Neuron (in vitro differentiated cells): ENCODE data around the gene ESAM.

Source experiments
- H2AFZ ChIP-seq: one replicate; pipeline ENCODE4 v1.6.1; 2013; ENCODE audit warnings: low read depth, mild to moderate bottlenecking, inconsistent platforms, low read length, moderate library complexity
- H3K27me3 ChIP-seq: one replicate; pipeline ENCODE4 v1.6.1; 2013; ENCODE audit warnings: low read length; ENCODE audit not compliant: insufficient read depth
- H3K36me3 ChIP-seq: one replicate; pipeline ENCODE4 v1.6.1; 2013; ENCODE audit warnings: low read length; ENCODE audit not compliant: insufficient read depth
- H3K4me1 ChIP-seq: one replicate; pipeline ENCODE4 v1.6.1; 2013; ENCODE audit warnings: low read length; ENCODE audit not compliant: insufficient read depth
- H3K4me3 ChIP-seq: 2 replicates; pipeline ENCODE4 v1.5.1; 2013; ENCODE audit warnings: mild to moderate bottlenecking, low read length, moderate library complexity
- H3K9me3 ChIP-seq: one replicate; pipeline ENCODE4 v1.6.1; 2013; ENCODE audit warnings: low read length

ESAM gene, protein sequence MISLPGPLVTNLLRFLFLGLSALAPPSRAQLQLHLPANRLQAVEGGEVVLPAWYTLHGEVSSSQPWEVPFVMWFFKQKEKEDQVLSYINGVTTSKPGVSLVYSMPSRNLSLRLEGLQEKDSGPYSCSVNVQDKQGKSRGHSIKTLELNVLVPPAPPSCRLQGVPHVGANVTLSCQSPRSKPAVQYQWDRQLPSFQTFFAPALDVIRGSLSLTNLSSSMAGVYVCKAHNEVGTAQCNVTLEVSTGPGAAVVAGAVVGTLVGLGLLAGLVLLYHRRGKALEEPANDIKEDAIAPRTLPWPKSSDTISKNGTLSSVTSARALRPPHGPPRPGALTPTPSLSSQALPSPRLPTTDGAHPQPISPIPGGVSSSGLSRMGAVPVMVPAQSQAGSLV

DNA sequence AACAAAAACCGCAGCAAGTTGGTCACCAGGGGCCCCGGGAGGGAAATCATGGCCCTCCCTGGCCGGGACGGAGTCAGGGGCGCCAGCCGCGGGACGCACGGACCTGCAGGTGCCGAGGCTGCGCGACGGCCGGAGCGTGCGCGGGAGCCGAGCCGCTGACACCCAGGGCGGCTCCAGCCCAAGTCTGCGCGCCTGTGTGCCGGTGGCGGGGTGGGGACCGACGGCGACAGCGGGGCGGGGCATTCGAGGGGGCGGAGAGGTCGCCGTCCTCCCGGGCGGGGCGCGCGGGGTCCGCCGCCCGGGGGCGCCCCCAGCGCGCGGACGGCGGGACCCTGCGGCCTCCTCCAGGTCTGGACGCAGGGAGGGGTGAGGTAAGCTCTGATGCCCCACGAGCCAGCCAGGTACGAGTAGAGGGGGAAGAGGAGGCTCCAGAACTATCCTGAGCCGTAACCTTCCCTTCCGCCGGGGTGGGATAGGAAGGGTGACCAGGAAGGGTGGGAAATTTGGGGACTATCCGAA, at the start of gene ESAM:
ESAM (minus strand) TSS at position 186 of the 519 bp plus-strand sequence; CDS start at position 50, 136 bp downstream.
- Histone ChIP-seq H2AFZ (no peak within 1 kb of the TSS), H3K4me3 (no peak within 1 kb of the TSS), H3K4me1 (peaks cover 3% of the 10 kb centered on the region), H3K9me3 (peaks cover 9% of the 10 kb centered on the region), H3K27me3 (no peaks in the 10 kb centered on the region), H3K36me3 (peaks cover 31% of the 10 kb centered on the region)

DNA sequence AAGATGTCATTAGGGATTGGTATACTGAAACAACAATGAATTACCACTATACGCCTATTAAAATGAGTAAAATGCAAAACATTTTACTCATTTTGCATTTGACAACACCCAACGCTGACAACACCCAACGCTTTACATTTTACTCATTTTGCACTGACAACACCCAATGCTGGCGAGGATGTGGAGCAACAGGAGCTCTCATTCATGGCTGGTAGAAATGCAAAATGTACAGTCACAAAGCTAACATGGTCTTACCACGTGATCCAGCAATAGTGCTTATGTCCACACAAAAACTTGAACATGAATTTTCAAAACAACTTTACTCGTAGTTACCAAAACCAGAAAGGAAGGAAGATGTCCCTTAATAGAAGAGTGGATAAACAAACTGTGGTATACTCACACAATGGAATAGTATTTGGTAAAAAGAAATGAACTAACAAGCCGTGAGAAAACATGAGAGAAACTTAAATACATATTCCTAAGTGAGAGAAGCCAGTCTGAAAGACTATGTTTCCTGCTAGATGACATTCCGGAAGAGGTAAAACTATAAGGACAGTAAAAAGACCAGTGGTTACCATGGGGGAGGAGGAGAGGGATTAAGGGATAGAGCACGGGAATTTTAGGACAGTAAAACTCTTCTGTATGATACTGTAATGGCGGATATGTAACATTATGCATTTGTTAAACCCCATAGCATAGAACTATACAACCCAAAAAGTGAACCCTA, 49.5 kb upstream of the ESAM start:
- Histone ChIP-seq H3K4me3 (no peak overlapping the region), H2AFZ (no peak overlapping the region), H3K27me3 (no peaks in the 10 kb centered on the region), H3K4me1 (no peaks in the 10 kb centered on the region), H3K36me3 (no peaks in the 10 kb centered on the region), H3K9me3 (peaks cover 2% of the 10 kb centered on the region)

DNA sequence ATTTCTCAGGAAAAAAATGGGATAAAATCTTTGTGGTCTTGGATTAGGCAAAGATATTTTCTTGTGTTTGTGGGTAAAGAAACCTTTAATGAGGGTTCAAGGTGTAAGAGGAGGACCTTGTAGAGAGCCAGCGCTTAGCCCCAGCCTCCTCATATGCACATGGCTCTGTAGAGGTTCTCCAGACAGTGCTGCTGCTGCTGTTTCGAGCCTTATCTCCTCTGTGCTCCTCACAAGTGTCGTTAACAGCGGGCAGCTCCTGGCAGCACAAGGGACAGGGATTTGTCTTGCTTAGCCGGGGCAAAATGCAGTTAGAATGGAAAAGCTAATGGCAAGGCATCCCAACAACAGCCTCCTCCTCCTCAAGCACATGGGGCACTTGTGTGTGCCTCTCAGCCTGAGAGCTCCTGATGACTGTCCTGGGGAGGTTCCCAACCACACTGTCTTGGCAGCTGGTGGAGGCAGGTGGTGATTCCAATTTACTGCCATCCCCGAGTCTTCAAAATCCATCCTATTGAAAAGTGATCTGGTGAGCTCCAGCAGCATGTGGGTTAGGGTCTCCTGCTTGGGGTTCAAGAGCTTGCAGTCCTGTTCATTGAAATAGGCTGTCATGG, 45.7 kb upstream of the ESAM start:
- no peak overlapping the region for H3K4me3 ChIP-seq
- H2AFZ ChIP-seq = no peak overlapping the region
- H3K27me3 ChIP-seq = no peaks in the 10 kb centered on the region
- H3K4me1 ChIP-seq = no peaks in the 10 kb centered on the region
- H3K9me3 ChIP-seq = peaks cover 4% of the 10 kb centered on the region
- H3K36me3 ChIP-seq = peaks cover 10% of the 10 kb centered on the region

DNA sequence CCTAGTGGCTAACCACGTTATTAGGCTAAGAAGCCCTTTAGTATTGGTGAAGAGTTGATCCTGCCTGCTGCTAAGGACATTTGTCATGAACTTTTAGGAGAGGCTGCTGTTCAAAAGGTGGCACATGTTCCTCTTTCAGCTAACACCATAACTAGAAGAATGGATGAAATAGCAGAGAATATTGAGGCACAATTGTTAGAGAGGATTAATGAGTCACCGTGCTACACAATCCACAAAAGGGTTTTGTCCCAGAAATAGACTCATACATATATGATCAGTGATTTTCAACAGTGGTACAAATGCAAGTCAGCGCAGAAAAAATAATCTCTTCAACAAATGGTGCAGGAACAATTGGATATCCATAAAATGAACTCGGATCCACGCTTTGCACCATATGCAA, 45.1 kb upstream of the ESAM start:
- no peak overlapping the region for H2AFZ ChIP-seq
- H3K4me1 ChIP-seq = no peaks in the 10 kb centered on the region
- no peaks in the 10 kb centered on the region for H3K27me3 ChIP-seq
- peaks cover 13% of the 10 kb centered on the region for H3K36me3 ChIP-seq
- H3K9me3 ChIP-seq = peaks cover 4% of the 10 kb centered on the region
- H3K4me3 ChIP-seq = no peak overlapping the region

DNA sequence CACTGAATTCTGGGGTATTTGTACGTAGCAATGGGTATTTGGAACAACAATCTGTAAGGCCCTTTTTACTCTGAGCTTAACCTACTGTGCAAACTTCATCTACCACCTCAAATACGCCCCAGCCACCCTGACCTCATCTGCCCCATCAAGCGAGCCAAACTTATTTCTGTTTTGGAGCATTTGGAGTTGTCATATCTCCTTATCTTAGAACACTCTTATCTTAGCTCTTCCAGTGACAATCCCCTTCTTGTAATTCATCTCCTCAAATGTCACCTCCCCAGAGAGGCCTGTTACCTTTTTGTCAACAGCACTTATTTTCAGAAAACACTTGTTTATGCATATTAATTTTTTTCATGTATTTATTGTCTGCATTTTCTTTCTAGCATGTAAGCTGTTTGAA, 42.8 kb upstream of the ESAM start:
- no peaks in the 10 kb centered on the region for H3K27me3 ChIP-seq
- H3K4me1 ChIP-seq = peaks cover 6% of the 10 kb centered on the region
- H3K36me3 ChIP-seq = peaks cover 13% of the 10 kb centered on the region
- no peak overlapping the region for H2AFZ ChIP-seq
- H3K4me3 ChIP-seq = no peak overlapping the region
- H3K9me3 ChIP-seq = peaks cover 4% of the 10 kb centered on the region

DNA sequence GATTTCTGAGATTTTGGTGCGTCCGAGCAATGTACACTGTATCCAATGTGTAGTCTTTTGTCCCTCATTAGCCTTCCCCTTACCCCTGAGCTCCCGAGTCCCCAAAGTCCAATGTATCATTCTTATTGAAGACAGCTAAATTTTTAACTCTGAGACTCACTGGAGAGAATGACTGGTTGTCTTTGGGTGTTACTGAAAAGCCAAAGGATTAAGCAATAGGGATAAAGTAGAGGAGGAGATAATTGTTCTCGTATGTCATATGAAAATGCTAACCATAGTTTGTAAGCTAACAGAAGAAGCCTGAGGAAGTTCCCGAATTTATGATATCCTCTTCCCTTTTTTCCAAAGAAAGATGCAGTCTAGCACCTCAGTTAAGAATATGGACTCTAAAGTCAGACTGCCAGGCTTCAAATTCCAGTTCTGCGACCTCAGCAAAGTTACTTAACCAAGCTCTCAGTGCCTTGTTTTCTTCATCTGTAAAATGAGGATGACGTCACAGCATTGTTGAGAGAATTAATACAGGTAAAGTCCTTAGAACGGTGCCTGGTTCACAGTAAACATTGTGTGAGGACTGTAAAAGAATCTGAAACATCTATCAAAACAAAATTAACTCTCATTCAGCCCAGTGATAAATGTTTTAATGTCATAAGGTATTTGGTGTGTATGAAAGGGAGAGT, 39.7 kb upstream of the ESAM start:
- H3K9me3 ChIP-seq = peaks cover 2% of the 10 kb centered on the region
- no peak overlapping the region for H2AFZ ChIP-seq
- peaks cover 20% of the 10 kb centered on the region for H3K4me1 ChIP-seq
- peak overlapping the region; percentile 82 for H3K4me3 ChIP-seq
- H3K36me3 ChIP-seq = peaks cover 13% of the 10 kb centered on the region
- H3K27me3 ChIP-seq = no peaks in the 10 kb centered on the region

DNA sequence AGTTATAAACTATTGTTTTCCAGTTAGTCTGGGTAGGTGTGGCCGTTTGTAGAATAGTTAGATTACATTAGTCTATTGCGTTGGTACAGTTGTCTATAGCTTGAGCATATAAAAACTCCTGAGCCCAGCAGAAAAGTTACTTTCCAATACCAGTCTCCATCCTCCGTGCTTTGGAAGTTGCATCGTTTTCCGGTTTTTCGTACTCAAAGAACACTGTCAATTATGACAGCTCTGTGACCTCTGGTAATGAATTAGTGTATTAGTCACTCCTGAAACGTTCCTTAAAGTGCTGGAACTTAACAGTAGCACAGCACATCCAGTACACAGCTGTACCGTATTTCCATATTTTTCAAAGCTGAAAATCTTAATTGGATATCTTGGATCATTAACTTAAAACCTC, 38.9 kb upstream of the ESAM start:
- peaks cover 11% of the 10 kb centered on the region for H3K36me3 ChIP-seq
- H3K9me3 ChIP-seq = peaks cover 2% of the 10 kb centered on the region
- H3K4me3 ChIP-seq = peak overlapping the region; percentile 82
- H3K27me3 ChIP-seq = no peaks in the 10 kb centered on the region
- H2AFZ ChIP-seq = peak overlapping the region; percentile 43
- peaks cover 20% of the 10 kb centered on the region for H3K4me1 ChIP-seq

DNA sequence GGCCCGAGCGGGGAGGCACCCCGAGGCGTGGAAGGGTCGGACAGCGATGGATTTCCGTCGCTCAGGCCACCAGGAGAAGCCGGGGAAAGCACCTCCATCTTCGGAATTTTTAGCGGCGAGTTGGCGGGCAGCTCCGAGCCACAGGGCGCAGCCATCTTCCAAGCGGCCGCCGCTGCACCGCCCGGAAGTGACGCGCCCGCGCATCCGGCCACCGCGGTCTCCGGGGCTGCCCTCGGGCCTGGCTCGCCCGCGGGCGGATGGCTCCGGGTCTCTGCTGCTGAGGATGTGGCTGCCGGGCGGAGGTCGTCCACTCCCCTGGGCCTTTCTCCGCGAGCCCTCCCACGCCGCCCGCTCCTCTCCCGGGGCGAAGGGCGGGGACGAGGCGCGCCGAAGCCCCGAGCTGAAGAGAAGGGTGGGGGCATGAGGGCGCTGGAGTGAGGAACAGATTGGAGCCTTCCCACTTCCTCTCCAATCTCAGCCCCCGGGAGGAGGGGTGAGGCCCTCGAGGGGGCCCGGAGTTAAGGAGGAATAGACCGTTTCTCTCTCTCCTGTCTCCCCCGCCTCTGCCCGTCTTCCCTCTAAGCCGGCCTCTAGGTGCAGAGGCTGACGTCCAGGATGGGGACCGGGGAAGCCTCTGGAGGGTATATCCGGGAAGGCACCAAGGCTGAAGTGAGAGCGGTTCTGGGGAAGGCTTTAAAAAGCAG, 38.3 kb upstream of the ESAM start, which contains the start of gene MSANTD2:
MSANTD2 (minus strand) TSS at position 181 of the 704 bp plus-strand sequence; CDS start at position 155, 26 bp downstream.
- no peaks in the 10 kb centered on the region for H3K27me3 ChIP-seq
- peaks cover 20% of the 10 kb centered on the region for H3K4me1 ChIP-seq
- peak within 1 kb of the TSS; percentile 82 for H3K4me3 ChIP-seq
- H3K9me3 ChIP-seq = no peaks in the 10 kb centered on the region
- peak within 1 kb of the TSS; percentile 43 for H2AFZ ChIP-seq
- peaks cover 6% of the 10 kb centered on the region for H3K36me3 ChIP-seq

DNA sequence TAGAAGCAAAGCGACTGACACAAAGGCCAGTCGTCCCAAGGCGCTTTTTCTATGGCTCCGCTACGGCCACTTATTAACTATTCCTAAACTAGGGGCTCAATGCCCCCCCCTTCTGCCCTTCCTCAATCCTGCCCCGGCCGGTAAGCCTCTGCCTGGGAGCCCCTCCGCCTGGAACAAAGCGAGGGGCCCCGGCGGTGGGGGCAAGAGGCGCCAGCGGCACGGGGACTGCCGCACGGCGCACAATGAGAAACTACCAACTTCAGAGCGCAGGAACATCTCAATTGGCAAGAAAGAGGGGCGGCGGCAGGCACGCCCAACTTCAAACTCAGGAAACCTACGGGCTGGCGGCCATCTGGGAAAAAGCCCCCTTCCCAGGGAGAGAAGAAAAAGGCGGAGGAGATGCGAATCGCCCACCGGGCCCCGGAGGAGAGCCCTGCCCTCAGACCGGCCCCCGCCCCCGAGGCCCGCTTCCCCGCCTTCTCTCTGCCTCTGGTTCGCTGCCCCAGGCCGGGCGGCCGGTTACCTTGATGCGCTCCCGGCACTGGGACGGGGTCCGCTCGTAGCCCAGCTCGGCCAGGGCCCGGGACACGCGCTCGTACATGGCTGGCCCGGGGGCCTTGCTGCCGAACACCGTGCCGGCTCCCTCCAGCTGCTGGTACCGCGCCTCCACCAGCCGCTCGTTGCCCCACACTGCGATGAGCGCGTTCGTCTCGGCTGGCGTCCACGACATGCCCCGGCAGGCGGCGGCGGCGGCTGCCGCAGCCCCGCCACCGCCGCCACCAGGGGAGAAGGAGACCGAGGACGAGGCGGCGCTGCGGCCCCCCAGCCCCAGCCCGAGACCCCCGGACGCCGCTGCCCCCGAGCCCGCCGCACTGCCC, 37.5 kb upstream of the ESAM start:
- peaks cover 5% of the 10 kb centered on the region for H3K36me3 ChIP-seq
- no peaks in the 10 kb centered on the region for H3K27me3 ChIP-seq
- H3K4me1 ChIP-seq = peaks cover 20% of the 10 kb centered on the region
- no peaks in the 10 kb centered on the region for H3K9me3 ChIP-seq
- H3K4me3 ChIP-seq = peak overlapping the region; percentile 82
- H2AFZ ChIP-seq = peak overlapping the region; percentile 43

DNA sequence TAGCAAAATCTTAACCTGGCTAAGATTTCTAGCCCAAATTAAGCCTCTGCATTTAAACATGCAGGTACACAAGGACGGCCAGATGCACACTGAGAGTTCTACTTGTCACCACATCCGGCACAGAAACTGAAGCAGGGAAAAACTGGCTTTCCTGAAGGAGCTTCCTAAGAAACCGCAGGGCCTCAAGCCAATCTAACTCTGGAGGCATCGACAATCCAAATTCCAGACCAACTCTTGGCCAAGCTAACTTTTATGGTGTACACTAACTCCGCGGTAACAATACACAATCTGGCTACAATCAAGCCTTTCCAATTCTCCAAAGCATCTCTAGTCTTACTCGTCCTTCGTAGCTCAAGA, 36.9 kb upstream of the ESAM start:
- H3K4me3 ChIP-seq = peak overlapping the region; percentile 82
- peaks cover 5% of the 10 kb centered on the region for H3K36me3 ChIP-seq
- no peaks in the 10 kb centered on the region for H3K9me3 ChIP-seq
- peaks cover 20% of the 10 kb centered on the region for H3K4me1 ChIP-seq
- no peaks in the 10 kb centered on the region for H3K27me3 ChIP-seq
- H2AFZ ChIP-seq = peak overlapping the region; percentile 43

DNA sequence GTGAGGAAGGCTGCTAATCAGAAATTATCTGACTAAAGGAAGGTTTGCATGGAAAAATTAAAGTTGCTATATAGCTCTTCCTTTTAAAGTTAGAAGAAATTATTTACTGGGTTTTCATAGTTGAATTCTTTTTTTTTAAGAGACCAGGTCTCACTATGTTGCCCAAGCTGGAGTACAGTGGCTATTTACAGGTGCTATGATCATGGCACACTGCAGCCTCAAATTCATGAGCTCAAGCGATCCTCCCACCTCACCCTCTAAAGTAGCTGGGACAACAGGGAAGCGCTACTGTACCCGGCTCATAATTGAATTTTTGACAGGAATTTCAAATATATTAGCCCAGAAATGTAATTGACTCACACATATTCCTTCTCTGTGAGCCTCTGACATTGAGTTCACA, 34.2 kb upstream of the ESAM start:
- H3K36me3 ChIP-seq = no peaks in the 10 kb centered on the region
- H3K27me3 ChIP-seq = no peaks in the 10 kb centered on the region
- no peak overlapping the region for H2AFZ ChIP-seq
- H3K4me1 ChIP-seq = peaks cover 27% of the 10 kb centered on the region
- no peak overlapping the region for H3K4me3 ChIP-seq
- no peaks in the 10 kb centered on the region for H3K9me3 ChIP-seq
